GM18520 (cell line): Measurements from ENCODE around the gene TMC4.
"Not testable (repeated sequence)": the region's sequence is repeated elsewhere in the genome, so short reads cannot be mapped to it uniquely, and the experiment has no call there.

Experiments
- ATAC-seq: cut with Tn5 transposase; IDR thresholded peaks from one replicate; pipeline ENCODE4 v1.9.1; 2021; ENCODE audit not compliant: unreplicated experiment

TMC4 gene

GRCh38 chr19:54180691-54181091, 7.7 kb upstream of the TMC4 start:
- no peak for ATAC-seq

GRCh38 chr19:54179921-54180461, 7.0 kb upstream of the TMC4 start:
- no peak for ATAC-seq

DNA sequence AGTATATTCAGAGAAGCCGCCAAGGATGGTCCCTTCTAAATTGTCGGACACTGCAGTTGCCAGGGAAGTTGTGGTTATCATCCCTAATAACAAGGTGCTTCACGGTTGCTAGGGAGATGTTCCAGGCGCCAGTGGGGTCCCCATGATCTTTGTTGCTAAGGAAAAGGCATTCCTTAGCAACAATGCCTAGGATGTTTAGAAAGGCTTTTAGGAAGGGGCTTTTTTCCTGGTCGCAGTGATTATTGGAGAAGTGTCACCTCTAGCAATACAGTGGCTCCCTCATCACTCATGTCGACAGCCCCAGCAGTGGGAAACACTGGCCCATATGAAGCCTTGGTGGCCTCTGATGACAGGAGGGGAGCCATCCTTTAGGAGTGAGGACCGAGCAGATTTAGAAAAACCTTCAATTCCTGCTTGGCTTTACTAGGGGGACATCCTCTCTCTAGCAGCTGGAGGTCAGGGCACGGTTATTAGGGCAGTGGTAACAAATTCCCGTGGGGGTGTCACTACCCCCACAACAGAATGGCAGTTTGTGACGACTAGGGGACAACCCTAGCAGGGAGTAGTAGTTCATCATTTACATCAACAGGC, 6.4 kb upstream of the TMC4 start:
- ATAC-seq: no peak

DNA sequence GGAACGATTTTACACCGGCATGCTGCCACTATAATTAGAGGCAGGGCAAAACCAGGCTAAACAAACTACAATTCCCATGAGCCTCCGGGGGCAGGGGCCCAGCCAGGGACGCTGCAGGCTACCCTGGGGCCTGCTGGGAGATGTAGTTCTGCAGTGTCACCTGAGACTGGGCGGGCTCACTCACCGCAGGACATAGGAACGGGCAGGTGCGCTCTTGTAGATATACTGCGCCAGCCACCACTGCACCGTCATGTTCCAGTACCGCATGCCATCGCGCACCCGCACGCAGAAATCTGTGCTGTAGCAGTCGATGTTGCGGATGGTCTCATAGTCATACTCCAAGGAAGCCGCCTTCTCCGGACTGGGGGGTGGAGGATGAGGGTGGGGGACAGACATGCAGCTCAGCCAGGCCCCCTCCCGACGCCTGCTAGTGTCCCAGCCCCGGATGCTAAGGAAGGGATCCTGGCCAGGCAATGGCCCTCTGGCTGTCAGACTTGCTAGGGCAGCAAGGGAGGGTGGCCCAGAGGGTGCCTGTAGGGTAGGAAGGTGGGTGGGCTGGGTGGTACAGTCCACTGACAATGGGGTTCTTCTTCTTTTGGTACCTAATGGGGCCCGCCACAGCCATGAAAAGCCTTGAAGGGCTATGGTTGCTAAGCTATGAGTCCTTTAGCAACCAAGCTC, 5.8 kb upstream of the TMC4 start:
- no peak for ATAC-seq

DNA sequence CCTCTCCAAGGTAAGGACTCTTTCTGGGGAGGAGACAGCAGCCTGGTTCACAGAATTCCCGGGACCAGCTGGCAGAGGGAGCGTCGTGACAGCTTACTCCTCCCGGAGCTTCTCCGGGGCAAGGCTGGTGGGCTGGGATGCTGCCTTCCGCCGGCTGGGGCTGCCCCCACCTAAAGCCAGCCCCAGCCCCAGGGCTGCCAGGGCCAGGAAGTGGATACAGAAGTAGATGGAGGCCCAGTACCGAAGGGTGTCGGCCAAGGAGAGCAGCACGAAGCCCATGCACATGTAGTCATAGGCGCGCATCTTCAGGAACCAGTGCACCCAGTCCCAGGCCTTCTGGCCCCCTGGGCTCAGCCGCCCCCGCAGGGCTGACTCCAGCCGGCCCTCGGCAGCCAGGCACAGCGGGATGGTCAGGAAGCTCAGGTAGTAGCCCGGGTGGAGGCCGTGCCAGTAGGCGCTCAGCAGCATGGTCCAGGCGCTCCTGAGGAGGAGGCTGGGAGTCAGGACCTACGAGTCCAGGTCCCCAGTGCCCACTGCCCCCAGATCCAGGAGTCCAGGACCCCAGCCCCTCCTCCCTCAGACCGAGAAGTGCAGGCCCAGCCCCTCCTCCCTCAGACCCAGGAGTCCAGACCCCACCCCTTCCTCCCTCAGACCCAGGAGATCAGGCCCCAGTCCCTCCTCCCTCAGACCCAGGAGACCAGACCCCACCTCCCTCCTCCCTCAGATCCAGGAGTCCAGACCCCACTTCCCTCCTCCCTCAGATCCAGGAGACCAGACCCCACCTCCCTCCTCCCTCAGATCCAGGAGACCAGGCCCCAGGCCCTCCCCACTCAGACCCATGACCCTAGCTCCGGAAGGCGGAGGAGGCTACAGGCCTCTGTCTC, 1.2 kb upstream of the TMC4 start:
- ATAC-seq: no peak

DNA sequence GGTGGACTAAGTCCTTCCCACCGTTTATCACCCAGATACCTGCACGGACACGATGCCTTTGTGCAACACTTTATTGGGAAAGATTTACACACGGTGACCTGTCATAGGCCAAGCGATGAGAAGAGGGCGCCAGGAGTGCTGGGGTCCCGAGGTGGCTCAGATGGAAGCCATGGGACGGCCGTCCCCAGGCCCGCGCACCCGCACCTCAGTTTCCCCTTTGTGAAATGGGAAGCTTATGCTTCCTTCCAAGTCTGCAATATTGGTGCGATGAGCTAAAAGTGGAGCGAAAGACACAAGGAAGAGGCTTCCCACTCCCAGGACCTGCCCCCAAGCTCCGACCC, 369 bp upstream of the TMC4 start:
- ATAC-seq: no peak

DNA sequence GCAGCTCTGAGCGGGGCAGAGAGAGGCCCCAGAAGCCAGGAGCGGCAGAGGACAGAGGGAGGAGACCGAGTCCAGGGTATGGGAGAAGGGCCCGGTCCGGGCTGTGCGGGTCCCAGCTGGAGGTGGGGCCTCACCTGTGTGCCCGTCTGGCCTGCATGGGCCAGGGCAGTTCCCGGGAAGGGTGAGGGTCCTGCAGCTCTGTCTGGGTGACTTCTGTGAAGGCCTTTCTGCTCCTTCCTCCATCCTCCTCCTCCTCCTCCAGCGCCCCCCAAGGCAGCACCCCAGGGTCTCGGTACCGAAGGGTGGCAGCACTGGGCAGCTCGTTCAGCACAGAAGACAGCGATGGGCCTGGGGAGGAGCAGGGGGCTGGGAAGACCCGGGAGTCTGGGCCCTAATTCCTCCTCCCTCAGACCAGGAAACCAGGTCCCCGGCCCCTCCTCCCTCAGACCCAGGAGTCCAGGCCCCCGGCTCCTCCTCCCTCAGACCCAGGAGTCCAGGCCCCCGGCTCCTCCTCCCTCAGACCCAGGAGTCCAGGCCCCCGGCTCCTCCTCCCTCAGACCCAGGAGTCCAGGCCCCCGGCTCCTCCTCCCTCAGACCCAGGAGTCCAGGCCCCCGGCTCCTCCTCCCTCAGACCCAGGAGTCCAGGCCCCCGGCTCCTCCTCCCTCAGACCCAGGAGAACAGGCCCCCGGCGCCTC, 1.1 kb downstream of the TMC4 start:
- ATAC-seq: not testable (repeated sequence)

GRCh38 chr19:54169149-54169740, 3.7 kb downstream of the TMC4 start:
- ATAC-seq: no peak

DNA sequence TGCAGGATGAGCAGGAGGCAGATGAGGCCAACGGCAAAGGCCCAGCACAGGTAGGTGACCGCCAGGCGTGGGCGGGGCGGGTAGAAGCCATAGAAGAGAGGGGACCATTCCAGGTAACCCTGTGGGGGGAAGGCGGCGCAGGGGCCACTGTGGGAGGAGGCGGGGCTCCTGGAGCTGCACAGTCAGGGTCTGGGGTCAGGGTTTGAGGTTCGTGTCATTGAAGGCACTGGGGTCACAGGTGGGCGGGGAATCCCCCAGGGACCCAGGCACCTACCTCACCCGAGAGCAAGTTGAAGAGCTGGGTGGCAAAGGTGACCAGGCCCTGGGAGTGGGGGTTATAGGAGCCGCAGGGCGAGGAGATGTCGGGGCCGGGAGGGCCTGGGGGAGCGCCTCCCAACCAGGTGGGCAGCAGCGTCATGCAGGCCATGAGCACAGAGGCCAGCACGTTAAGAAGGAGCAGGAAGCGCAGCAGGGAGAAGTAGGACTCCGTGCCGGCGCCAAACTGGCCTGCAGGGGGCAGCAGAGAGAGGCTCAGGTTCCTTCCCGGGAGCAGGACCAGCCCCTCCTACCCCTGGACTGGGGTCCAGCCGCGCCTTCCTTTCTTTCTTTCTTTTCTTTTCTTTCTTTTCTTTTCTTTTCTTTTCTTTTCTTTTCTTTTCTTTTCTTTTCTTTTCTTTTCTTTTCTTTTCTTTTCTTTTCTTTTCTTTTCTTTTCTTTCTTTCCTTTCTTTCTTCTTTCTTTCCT, 4.6 kb downstream of the TMC4 start:
- no peak for ATAC-seq

GRCh38 chr19:54165222-54165621, 7.7 kb downstream of the TMC4 start:
- no peak for ATAC-seq

- no peak for ATAC-seq
Measured at GRCh38 chr19:54164369-54165068, 8.4 kb downstream of the TMC4 start.

- ATAC-seq: no peak
Measured at GRCh38 chr19:54162884-54163283, 10.1 kb downstream of the TMC4 start.

- ATAC-seq: no peak
Measured at GRCh38 chr19:54162241-54162805, 10.6 kb downstream of the TMC4 start.

DNA sequence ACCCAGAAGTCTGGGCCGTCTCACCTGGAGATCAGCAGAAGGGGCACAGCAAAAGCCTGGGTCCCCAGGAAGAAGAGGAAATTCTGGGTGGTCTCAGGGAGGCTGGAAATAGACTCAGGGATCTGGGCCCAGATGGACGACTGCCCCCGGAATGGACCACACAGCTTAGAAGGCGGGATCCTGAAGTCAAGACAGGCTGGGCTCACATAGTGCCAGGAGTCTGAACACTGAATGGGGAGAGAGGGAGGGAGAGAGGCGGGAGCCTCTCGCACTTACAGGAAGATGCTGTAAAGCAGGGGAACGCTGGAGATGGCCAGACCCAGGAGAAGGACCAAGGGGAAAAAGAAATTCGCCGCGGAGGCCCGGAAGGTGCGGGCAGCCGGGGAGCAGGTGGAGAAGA, 12.1 kb downstream of the TMC4 start:
- ATAC-seq: no peak

- no peak for ATAC-seq
Measured at GRCh38 chr19:54160182-54160811, 12.7 kb downstream of the TMC4 start.

- ATAC-seq: peak; percentile 89
Measured at GRCh38 chr19:54159352-54160181, 13.4 kb downstream of the TMC4 start, which contains the start of gene LENG1. TSS of gene LENG1 (minus strand) at chr19:54159721. CDS start at chr19:54159695, 26 bp downstream.

DNA sequence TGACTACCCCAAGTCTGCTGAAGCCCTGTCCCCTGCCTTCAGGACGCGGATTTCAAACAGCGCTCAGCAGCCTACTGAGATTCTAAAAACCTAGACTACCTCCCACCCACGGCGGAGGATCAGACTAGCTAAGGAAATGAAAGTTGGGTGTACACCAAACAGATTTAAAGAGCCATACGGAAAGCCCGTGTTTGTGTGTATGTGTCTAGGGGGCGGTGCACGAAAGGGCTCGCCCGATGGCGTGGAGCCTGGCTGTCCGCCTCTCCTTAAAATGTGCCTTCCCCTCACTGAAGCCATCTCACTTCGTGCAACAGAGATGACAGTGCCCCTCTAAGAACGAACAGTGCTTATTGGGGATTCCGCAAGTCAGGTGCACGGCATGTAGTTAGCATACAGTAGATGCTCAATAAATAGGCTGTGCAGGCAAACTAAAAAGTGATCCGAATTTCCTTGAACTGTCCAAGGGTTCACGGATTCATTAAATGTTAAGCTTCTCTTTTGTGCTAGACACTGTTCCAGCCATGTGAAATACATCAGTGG, 14.1 kb downstream of the TMC4 start:
- ATAC-seq: no peak
